Brain microvascular endothelial cell (primary cell): Measurements from ENCODE around the gene ACSL5.

Experiments
- DNase-seq: peaks from one replicate; pipeline ENCODE4 v3.0.0-alpha.2; 2020
- H3K27ac ChIP-seq: fragments of 250-450 bp; sonication (Bioruptor Pico); 2 replicates; pipeline ENCODE4 v1.5.1; 2020; ENCODE audit warnings: mild to moderate bottlenecking, moderate library complexity
- H3K27me3 ChIP-seq: fragments of 250-450 bp; sonication (Bioruptor Pico); replicated peaks from 2 replicates; pipeline ENCODE4 v1.5.1; 2020; ENCODE audit warnings: mild to moderate bottlenecking
- H3K36me3 ChIP-seq: fragments of 250-450 bp; sonication (Bioruptor Pico); replicated peaks from 2 replicates; pipeline ENCODE4 v1.5.1; 2020; ENCODE audit warnings: mild to moderate bottlenecking
- H3K4me3 ChIP-seq: 2 replicates; pipeline ENCODE4 v1.5.1; 2011; ENCODE audit warnings: low read depth, mild to moderate bottlenecking, control low read depth, low read length, moderate library complexity
- CTCF ChIP-seq: IDR thresholded peaks from 2 replicates; pipeline ENCODE4 v1.5.1; 2011; ENCODE audit warnings: low read depth, mild to moderate bottlenecking, moderate library complexity, low read length, control low read depth, inconsistent platforms; ENCODE audit errors: missing control alignments
- in situ Hi-C: cut with HindIII; loops from 2 replicates; pipeline ENCODE4 v1.10.0; 2017; ENCODE audit warnings: low sequenced_read_pairs, low pct_ligation_motif_present

ACSL5 gene

GRCh38 chr10:112393341-112393740 lies 19.4 kb downstream of the ACSL5 start:
- Histone ChIP-seq H3K27ac (no peak overlapping the region), H3K4me3 (no peak overlapping the region), H3K36me3 (no peaks in the 10 kb centered on the region), H3K27me3 (peaks cover 2% of the 10 kb centered on the region)
- TF ChIP-seq CTCF, result no peak
- in situ Hi-C loops, result no loop called here
- DNase-seq, result no peak

GRCh38 chr10:112393827-112394226 lies 19.9 kb downstream of the ACSL5 start:
- TF ChIP-seq CTCF, result no peak
- Histone ChIP-seq H3K27me3 (peaks cover 2% of the 10 kb centered on the region), H3K27ac (no peak overlapping the region), H3K36me3 (no peaks in the 10 kb centered on the region), H3K4me3 (no peak overlapping the region)
- no peak for DNase-seq
- in situ Hi-C loops, result no loop called here

- Histone ChIP-seq H3K27me3 (peaks cover 2% of the 10 kb centered on the region), H3K36me3 (no peaks in the 10 kb centered on the region), H3K27ac (no peak overlapping the region), H3K4me3 (no peak overlapping the region)
- no peak for TF ChIP-seq CTCF
- DNase-seq, result no peak
- in situ Hi-C loops, result no loop called here
These were observed 20.6 kb downstream of the ACSL5 start for GRCh38 chr10:112394475-112394875.

GRCh38 chr10:112395809-112396530 lies 22.1 kb downstream of the ACSL5 start:
- no peak for TF ChIP-seq CTCF
- no peak for DNase-seq
- no peaks in the 10 kb centered on the region for H3K36me3 ChIP-seq
- no peak overlapping the region for H3K27ac ChIP-seq
- in situ Hi-C loops, result no loop called here
- peaks cover 2% of the 10 kb centered on the region for H3K27me3 ChIP-seq
- no peak overlapping the region for H3K4me3 ChIP-seq

- DNase-seq, result no peak
- Histone ChIP-seq H3K27ac (no peak overlapping the region), H3K27me3 (peaks cover 2% of the 10 kb centered on the region), H3K4me3 (no peak overlapping the region), H3K36me3 (no peaks in the 10 kb centered on the region)
- in situ Hi-C loops, result no loop called here
- TF ChIP-seq CTCF, result no peak
These were observed 23.7 kb downstream of the ACSL5 start for GRCh38 chr10:112397592-112397991.

- no peak for TF ChIP-seq CTCF
- Histone ChIP-seq H3K36me3 (no peaks in the 10 kb centered on the region), H3K27ac (no peak overlapping the region), H3K27me3 (no peaks in the 10 kb centered on the region), H3K4me3 (no peak overlapping the region)
- in situ Hi-C loops, result no loop called here
- no peak for DNase-seq
These were observed 29.0 kb downstream of the ACSL5 start for GRCh38 chr10:112402917-112403316.
